SK-N-SH (cell line): ENCODE results near the gene SERPINA3. TPM values are rescaled to one million over a fixed set of nuclear protein-coding genes. Genes with fewer than 3 reads are reported as not detected.

ENCODE experiments used
- CTCF ChIA-PET: fragments of 300-600, 350-600 bp; formaldehyde crosslinking; extraction: SDS; loops from one replicate; lab custom pipeline; 2021; lab: Yijun Ruan, JAX
- POLR2A ChIA-PET: fragments of 350-600 bp; sonication (Branson Sonifier 250); formaldehyde crosslinking; extraction: SDS; loops from one replicate; lab custom pipeline; 2020; ENCODE audit warnings: antibody characterized with exemption, inconsistent platforms; lab: Yijun Ruan, JAX
- DNase-seq: peaks from one replicate; pipeline ENCODE4 v3.0.0; 2012
- H2AFZ ChIP-seq: fragments of 200-600 bp; sonication (generic); 2 replicates; pipeline ENCODE4 v1.8.1; 2016; ENCODE audit warnings: antibody characterized with exemption, mild to moderate bottlenecking, low read depth
- H3F3A ChIP-seq: fragments of 200-600 bp; sonication (generic); replicated peaks from 2 replicates; pipeline ENCODE3; 2016; ENCODE audit warnings: antibody characterized with exemption, mild to moderate bottlenecking; ENCODE audit not compliant: insufficient read depth
- H3K27ac ChIP-seq, 2 experiments: fragments of 200-500 bp in 1 of 2; fragments of 200-600 bp in 1 of 2; sonication (Bioruptor generic) in 1 of 2; sonication (generic), shearing (Covaris generic) in 1 of 2; 2 replicates each; pipeline versions ENCODE4 v1.5.1 to v1.6.1; 2014 to 2016; ENCODE audit warnings: low read depth in 2 of 2, inconsistent platforms in 1 of 2, low read length in 1 of 2, mild to moderate bottlenecking in 1 of 2, mixed read lengths in 1 of 2
- H3K27me3 ChIP-seq: fragments of 200-600 bp; sonication (generic), shearing (Covaris generic); 2 replicates; pipeline ENCODE4 v1.6.1; 2016; ENCODE audit warnings: mixed run types; ENCODE audit not compliant: insufficient read depth
- H3K36me3 ChIP-seq, 2 experiments: fragments of 200-500 bp in 1 of 2; fragments of 200-600 bp in 1 of 2; sonication (Bioruptor generic) in 1 of 2; sonication (generic) in 1 of 2; replicated peaks in 1 of 2; 2 replicates each; pipeline versions ENCODE3 to v1.5.1; 2014 to 2016; ENCODE audit warnings: low read length in 1 of 2, mild to moderate bottlenecking in 1 of 2; ENCODE audit not compliant: insufficient read depth in 2 of 2, control insufficient read depth in 1 of 2
- H3K4me1 ChIP-seq, 2 experiments: fragments of 200-500 bp in 1 of 2; fragments of 200-600 bp in 1 of 2; sonication (Bioruptor generic) in 1 of 2; sonication (generic), shearing (Covaris generic) in 1 of 2; 2 replicates each; pipeline versions ENCODE4 v1.5.1 to v1.6.1; 2014 to 2016; ENCODE audit warnings: low read depth in 1 of 2, low read length in 1 of 2, mixed run types in 1 of 2; ENCODE audit not compliant: insufficient read depth in 2 of 2, control insufficient read depth in 1 of 2
- H3K4me2 ChIP-seq: fragments of 200-600 bp; sonication (generic), shearing (Covaris generic); 2 replicates; pipeline ENCODE4 v1.6.1; 2017; ENCODE audit warnings: mixed run types
- H3K4me3 ChIP-seq, 2 experiments: fragments of 200-500 bp in 1 of 2; fragments of 200-600 bp in 1 of 2; sonication (Bioruptor generic) in 1 of 2; sonication (generic), shearing (Covaris generic) in 1 of 2; 2 replicates each; pipeline versions ENCODE4 v1.5.1 to v1.8.1; 2014 to 2016; ENCODE audit warnings: low read depth in 2 of 2, inconsistent platforms in 1 of 2, low read length in 1 of 2, mild to moderate bottlenecking in 1 of 2, mixed read lengths in 1 of 2, moderate library complexity in 1 of 2
- H3K79me2 ChIP-seq: fragments of 200-600 bp; sonication (generic); 2 replicates; pipeline ENCODE4 v1.8.1; 2017; ENCODE audit warnings: mild to moderate bottlenecking; ENCODE audit not compliant: insufficient read depth
- H3K9ac ChIP-seq: fragments of 200-600 bp; sonication (generic); 2 replicates; pipeline ENCODE4 v1.6.1; 2017; ENCODE audit warnings: mixed run types
- H3K9me2 ChIP-seq: fragments of 200-600 bp; sonication (generic); 2 replicates; pipeline ENCODE4 v1.6.1; 2017; ENCODE audit warnings: mixed run types
- H3K9me3 ChIP-seq: fragments of 200-600 bp; sonication (generic); 2 replicates; pipeline ENCODE4 v1.6.1; 2017; ENCODE audit warnings: mixed run types, mild to moderate bottlenecking, moderate library complexity
- H4K20me1 ChIP-seq: fragments of 200-600 bp; sonication (generic); 2 replicates; pipeline ENCODE4 v1.6.1; 2017; ENCODE audit warnings: mild to moderate bottlenecking, mixed run types; ENCODE audit not compliant: insufficient read depth
- CHD2 ChIP-seq: fragments of 150-350 bp; IDR thresholded peaks from 2 replicates; pipeline ENCODE4 v1.6.1; 2018; ENCODE audit warnings: low read length; ENCODE audit not compliant: partially characterized antibody
- EP300 ChIP-seq, 2 experiments: IDR thresholded peaks; 2 replicates each; pipeline versions ENCODE4 v1.4.0 to v1.6.1; 2012; ENCODE audit warnings: borderline replicate concordance in 1 of 2, low read depth in 1 of 2, low read length in 1 of 2
- FOXM1 ChIP-seq: IDR thresholded peaks from 2 replicates; pipeline ENCODE4 v1.4.0; 2012; ENCODE audit warnings: low read depth, mild to moderate bottlenecking
- GABPA ChIP-seq: IDR thresholded peaks from 2 replicates; pipeline ENCODE4 v1.4.0; 2012; ENCODE audit warnings: low read depth, mild to moderate bottlenecking
- MXI1 ChIP-seq: IDR thresholded peaks from 2 replicates; pipeline ENCODE4 v1.6.1; 2012; ENCODE audit warnings: mild to moderate bottlenecking, low read depth, low read length, improper control_type of control experiment
- NFIC ChIP-seq: IDR thresholded peaks from 2 replicates; pipeline ENCODE4 v1.4.0; 2012; ENCODE audit warnings: borderline replicate concordance
- NRF1 ChIP-seq: IDR thresholded peaks from 2 replicates; pipeline ENCODE4 v1.6.1; 2012; ENCODE audit warnings: low read depth, mild to moderate bottlenecking, low read length
- RCOR1 ChIP-seq: fragments of 150-350 bp; IDR thresholded peaks from 2 replicates; pipeline ENCODE4 v1.6.1; 2017; ENCODE audit warnings: antibody characterized with exemption, low read length
- RXRA ChIP-seq: IDR thresholded peaks from 2 replicates; pipeline ENCODE4 v1.4.0; 2012; ENCODE audit warnings: low read depth, mild to moderate bottlenecking, borderline replicate concordance
- SIN3A ChIP-seq: IDR thresholded peaks from 2 replicates; pipeline ENCODE4 v1.6.1; 2012; ENCODE audit warnings: low read depth, mild to moderate bottlenecking, low read length, moderate library complexity, borderline replicate concordance
- SMC3 ChIP-seq: IDR thresholded peaks from 2 replicates; pipeline ENCODE4 v1.6.1; 2012; ENCODE audit warnings: low read depth, low read length, improper control_type of control experiment
- TEAD4 ChIP-seq: IDR thresholded peaks from 2 replicates; pipeline ENCODE4 v1.4.0; 2012; ENCODE audit warnings: mild to moderate bottlenecking, borderline replicate concordance; ENCODE audit not compliant: insufficient read depth
- YY1 ChIP-seq: IDR thresholded peaks from 2 replicates; pipeline ENCODE4 v1.4.0; 2012; ENCODE audit warnings: low read depth, mild to moderate bottlenecking
- WGBS: methylation state at CpG from one replicate; pipeline ENCODE4 v1.1.6; 2017; ENCODE audit warnings: low lambda C conversion rate; 5-methylcytosine and 5-hydroxymethylcytosine counted together
- polyA plus RNA-seq, 3 experiments: library from polyadenylated mRNA; depleted of rRNA; stranded (reverse); fragments of >200 nt; gene quantifications; 2 replicates each; pipeline ENCODE4 v1.2.3, GENCODE V29; 2012
- TF ChIP-seq, protein P1 (sequence below): IDR thresholded peaks from 2 replicates; pipeline ENCODE4 v1.4.0; 2012; ENCODE audit warnings: low read depth, borderline replicate concordance
- TF ChIP-seq, protein P2 (sequence below): fragments of 150-350 bp; IDR thresholded peaks from 2 replicates; pipeline ENCODE4 v1.6.1; 2016; ENCODE audit warnings: mild to moderate bottlenecking, low read depth, low read length
- TF ChIP-seq, protein P3 (sequence below): fragments of 200-600 bp; sonication (generic); IDR thresholded peaks from 2 replicates; pipeline ENCODE4 v1.6.1; 2017; ENCODE audit warnings: antibody characterized with exemption, mild to moderate bottlenecking, moderate library complexity
- TF ChIP-seq, protein P4 (sequence below): IDR thresholded peaks from 2 replicates; pipeline ENCODE4; 2012

Gene SERPINA3
- polyA plus RNA-seq, 1 of the 3 experiments (the other 2 are of a cell fraction) = 0.25 TPM

DNA sequence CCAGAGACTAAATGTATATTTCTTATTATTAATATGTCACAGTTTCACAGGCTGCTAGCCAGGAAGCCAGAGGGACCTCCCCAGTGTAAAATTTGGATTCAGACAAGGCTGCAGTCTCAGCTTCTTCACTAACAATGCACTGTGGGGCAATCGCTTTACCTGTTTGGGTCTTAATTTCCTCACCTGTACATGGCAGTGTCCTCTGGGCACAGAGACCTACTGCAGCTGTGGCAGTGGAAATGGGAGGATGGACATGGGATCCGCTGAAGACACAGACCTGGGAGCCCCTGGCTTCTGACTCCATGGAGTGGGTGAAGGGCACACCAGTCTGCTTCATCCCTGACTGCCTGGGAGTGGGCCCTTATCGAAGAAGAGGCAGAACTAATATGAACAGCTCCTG lies 37.9 kb upstream of the SERPINA3 start:
- Histone ChIP-seq H3K36me3 (no peaks in the 10 kb centered on the region), H2AFZ (no peak overlapping the region), H3K27me3 (no peaks in the 10 kb centered on the region), H3K4me3 (no peak overlapping the region), H3K4me1 (no peaks in the 10 kb centered on the region), H3K79me2 (no peaks in the 10 kb centered on the region), H4K20me1 (no peaks in the 10 kb centered on the region), H3K9me2 (no peaks in the 10 kb centered on the region), H3K4me2 (no peak overlapping the region), H3K9me3 (no peaks in the 10 kb centered on the region), H3K9ac (no peak overlapping the region), H3F3A (no peaks in the 10 kb centered on the region), H3K27ac (no peak overlapping the region)
- POLR2A ChIA-PET = no interaction called here
- 30% methylated on average over 3 of the region's 3 CpGs for WGBS
- CTCF ChIA-PET = interaction anchor here (2.8 kb wide), 1 partner anchor 25 kb away, joined by 12 read pairs; no protein-coding TSS in a partner anchor
- DNase-seq = no peak
- TF ChIP-seq, protein P1, sequence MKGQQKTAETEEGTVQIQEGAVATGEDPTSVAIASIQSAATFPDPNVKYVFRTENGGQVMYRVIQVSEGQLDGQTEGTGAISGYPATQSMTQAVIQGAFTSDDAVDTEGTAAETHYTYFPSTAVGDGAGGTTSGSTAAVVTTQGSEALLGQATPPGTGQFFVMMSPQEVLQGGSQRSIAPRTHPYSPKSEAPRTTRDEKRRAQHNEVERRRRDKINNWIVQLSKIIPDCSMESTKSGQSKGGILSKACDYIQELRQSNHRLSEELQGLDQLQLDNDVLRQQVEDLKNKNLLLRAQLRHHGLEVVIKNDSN = no peak
- TF ChIP-seq SIN3A = no peak
- no peak for TF ChIP-seq RCOR1
- TF ChIP-seq EP300 (IDR thresholded peaks at IDR 0.05; ENCODE audit: borderline replicate concordance in 1 of 2, low read depth in 1 of 2, low read length in 1 of 2) = no peak
- TF ChIP-seq, protein P2, sequence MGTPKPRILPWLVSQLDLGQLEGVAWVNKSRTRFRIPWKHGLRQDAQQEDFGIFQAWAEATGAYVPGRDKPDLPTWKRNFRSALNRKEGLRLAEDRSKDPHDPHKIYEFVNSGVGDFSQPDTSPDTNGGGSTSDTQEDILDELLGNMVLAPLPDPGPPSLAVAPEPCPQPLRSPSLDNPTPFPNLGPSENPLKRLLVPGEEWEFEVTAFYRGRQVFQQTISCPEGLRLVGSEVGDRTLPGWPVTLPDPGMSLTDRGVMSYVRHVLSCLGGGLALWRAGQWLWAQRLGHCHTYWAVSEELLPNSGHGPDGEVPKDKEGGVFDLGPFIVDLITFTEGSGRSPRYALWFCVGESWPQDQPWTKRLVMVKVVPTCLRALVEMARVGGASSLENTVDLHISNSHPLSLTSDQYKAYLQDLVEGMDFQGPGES = no peak
- TF ChIP-seq, protein P3, sequence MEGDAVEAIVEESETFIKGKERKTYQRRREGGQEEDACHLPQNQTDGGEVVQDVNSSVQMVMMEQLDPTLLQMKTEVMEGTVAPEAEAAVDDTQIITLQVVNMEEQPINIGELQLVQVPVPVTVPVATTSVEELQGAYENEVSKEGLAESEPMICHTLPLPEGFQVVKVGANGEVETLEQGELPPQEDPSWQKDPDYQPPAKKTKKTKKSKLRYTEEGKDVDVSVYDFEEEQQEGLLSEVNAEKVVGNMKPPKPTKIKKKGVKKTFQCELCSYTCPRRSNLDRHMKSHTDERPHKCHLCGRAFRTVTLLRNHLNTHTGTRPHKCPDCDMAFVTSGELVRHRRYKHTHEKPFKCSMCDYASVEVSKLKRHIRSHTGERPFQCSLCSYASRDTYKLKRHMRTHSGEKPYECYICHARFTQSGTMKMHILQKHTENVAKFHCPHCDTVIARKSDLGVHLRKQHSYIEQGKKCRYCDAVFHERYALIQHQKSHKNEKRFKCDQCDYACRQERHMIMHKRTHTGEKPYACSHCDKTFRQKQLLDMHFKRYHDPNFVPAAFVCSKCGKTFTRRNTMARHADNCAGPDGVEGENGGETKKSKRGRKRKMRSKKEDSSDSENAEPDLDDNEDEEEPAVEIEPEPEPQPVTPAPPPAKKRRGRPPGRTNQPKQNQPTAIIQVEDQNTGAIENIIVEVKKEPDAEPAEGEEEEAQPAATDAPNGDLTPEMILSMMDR = no peak
- TF ChIP-seq CHD2 = no peak

DNA sequence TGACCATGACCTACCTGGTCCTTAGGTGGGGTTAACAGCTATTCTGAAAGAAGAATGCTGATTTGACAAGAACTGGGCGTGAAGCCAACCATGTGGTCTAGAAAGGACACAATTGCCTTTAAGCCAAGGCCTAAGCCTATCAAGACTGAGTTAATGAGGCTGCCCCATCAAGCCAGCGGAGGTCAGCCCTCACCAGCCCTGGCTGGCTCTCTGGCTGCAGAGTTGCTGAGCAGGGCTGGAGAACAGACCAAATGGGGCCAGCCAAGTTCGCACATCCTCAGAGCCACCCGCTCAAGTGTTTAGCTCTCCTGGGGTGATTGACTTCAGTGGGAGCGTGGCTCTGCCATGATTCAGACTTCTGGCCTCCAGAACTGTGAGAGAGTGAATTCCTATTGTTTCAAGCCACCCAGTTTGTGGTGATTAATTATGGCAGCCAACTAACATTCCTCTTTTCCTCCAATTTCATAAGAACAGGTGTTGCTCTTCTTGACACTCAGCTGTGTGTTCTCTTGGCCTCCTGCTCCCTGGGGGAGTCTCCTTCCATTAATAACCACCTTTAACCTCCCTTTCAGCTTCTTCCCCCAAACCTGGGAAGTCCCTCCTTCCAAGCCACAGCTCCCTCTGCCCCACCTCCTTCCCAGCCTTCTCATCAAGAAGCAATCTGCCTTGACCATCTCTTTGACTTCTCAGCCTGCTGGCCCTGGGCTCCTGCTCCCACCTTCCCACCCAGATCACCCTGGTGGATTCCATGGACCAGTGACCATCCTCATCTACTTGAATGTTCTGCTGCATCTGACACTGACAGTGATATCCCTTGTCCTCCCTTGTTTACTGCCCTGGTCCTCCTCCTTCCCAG lies 36.2 kb upstream of the SERPINA3 start:
- ChIA-PET CTCF (interaction anchor here (1.1 to 1.3 kb wide), 2 partner anchors 20 to 27 kb away, joined by 3 to 4 read pairs; no protein-coding TSS in a partner anchor), POLR2A (no interaction called here)
- Histone ChIP-seq H2AFZ (no peak overlapping the region), H3K4me3 (no peak overlapping the region), H3K27ac (no peak overlapping the region), H3K9ac (no peak overlapping the region), H3K4me2 (no peak overlapping the region), H4K20me1 (no peaks in the 10 kb centered on the region), H3K27me3 (no peaks in the 10 kb centered on the region), H3F3A (no peaks in the 10 kb centered on the region), H3K4me1 (peaks cover 0 to 3% of the 10 kb centered on the region in 2 experiments; a peak in 1 of 4 replicates), H3K36me3 (no peaks in the 10 kb centered on the region), H3K9me2 (no peaks in the 10 kb centered on the region), H3K9me3 (no peaks in the 10 kb centered on the region), H3K79me2 (no peaks in the 10 kb centered on the region)
- DNase-seq = no peak
- WGBS = 49% methylated on average over 5 of the region's 5 CpGs
- TF ChIP-seq RXRA (no peak), CHD2 (no peak), YY1 (no peak), NFIC (no peak), GABPA (no peak), RCOR1 (no peak), FOXM1 (no peak), TEAD4 (no peak), NRF1 (no peak), SMC3 (no peak), MXI1 (no peak)
- TF ChIP-seq, protein P4, sequence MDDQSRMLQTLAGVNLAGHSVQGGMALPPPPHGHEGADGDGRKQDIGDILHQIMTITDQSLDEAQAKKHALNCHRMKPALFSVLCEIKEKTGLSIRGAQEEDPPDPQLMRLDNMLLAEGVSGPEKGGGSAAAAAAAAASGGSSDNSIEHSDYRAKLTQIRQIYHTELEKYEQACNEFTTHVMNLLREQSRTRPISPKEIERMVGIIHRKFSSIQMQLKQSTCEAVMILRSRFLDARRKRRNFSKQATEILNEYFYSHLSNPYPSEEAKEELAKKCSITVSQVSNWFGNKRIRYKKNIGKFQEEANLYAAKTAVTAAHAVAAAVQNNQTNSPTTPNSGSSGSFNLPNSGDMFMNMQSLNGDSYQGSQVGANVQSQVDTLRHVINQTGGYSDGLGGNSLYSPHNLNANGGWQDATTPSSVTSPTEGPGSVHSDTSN = no peak
- TF ChIP-seq, protein P3 = no peak
